Cerebellar nuclear complex (tissue), 1 donor: ENCODE data around the gene NUDT22.

Experiments used
- DNase-seq, 2 experiments: peaks; one replicate each; lab custom pipeline; 2025; lab: John Stamatoyannopoulos, UW

NUDT22 gene

GRCh38 chr11:64255135-64256128, 29.4 kb downstream of the NUDT22 start:
- DNase-seq = no peak

GRCh38 chr11:64256300-64256699, 30.2 kb downstream of the NUDT22 start:
- no peak for DNase-seq

- DNase-seq = no peak
Measured at GRCh38 chr11:64258356-64258755, 32.3 kb downstream of the NUDT22 start.

- DNase-seq = no peak
Measured at GRCh38 chr11:64258946-64259532, 33.0 kb downstream of the NUDT22 start.

- DNase-seq = no peak
Measured at GRCh38 chr11:64259533-64260067, 33.5 kb downstream of the NUDT22 start.

- DNase-seq = no peak
Measured at GRCh38 chr11:64260147-64260708, 34.2 kb downstream of the NUDT22 start.

GRCh38 chr11:64261556-64262080, 35.5 kb downstream of the NUDT22 start:
- DNase-seq = no peak

- DNase-seq = no peak
Measured at GRCh38 chr11:64262271-64263002, 36.4 kb downstream of the NUDT22 start.

- DNase-seq = no peak
Measured at GRCh38 chr11:64263021-64263946, 37.2 kb downstream of the NUDT22 start.

- no peak for DNase-seq
Measured at GRCh38 chr11:64263947-64264317, 37.9 kb downstream of the NUDT22 start.

- DNase-seq = no peak
Measured at GRCh38 chr11:64264371-64264852, 38.3 kb downstream of the NUDT22 start.

- no peak for DNase-seq
Measured at GRCh38 chr11:64265176-64266160, 39.4 kb downstream of the NUDT22 start.

- no peak for DNase-seq
Measured at GRCh38 chr11:64266339-64266738, 40.3 kb downstream of the NUDT22 start.

GRCh38 chr11:64267207-64267945, 41.3 kb downstream of the NUDT22 start:
- DNase-seq = no peak

- no peak for DNase-seq
Measured at GRCh38 chr11:64268025-64268892, 42.2 kb downstream of the NUDT22 start.

GRCh38 chr11:64268893-64269539, 42.9 kb downstream of the NUDT22 start:
- DNase-seq = no peak
